Keratinocyte (primary cell): ENCODE results near the gene STRIT1. TPM values are rescaled to one million over a fixed set of nuclear protein-coding genes. Genes with fewer than 3 reads are reported as not detected.

ENCODE experiments used
- DNase-seq: peaks from one replicate; pipeline ENCODE4 v3.0.0-alpha.2; 2011; ENCODE audit warnings: low read depth, missing footprints, low spot score
- FAIRE-seq: peaks from 2 replicates; lab custom pipeline; 2011; peaks lifted over from hg19 to GRCh38; lab: Jason Lieb, UNC
- H2AFZ ChIP-seq: 2 replicates; pipeline ENCODE4 v1.6.0; 2012; ENCODE audit warnings: low read length, control low read depth, inconsistent platforms; ENCODE audit not compliant: control insufficient read depth
- H3K27ac ChIP-seq: 2 replicates; pipeline ENCODE4 v1.5.1; 2011; ENCODE audit warnings: low read length; ENCODE audit not compliant: control insufficient read depth, insufficient read depth
- H3K27me3 ChIP-seq: 3 replicates; pipeline ENCODE4 v1.6.0; 2011; ENCODE audit warnings: low read length; ENCODE audit not compliant: control insufficient read depth, insufficient read depth; ENCODE audit errors: extremely low read depth
- H3K36me3 ChIP-seq, 2 experiments: 2 replicates in 1 of 2; 3 replicates in 1 of 2; pipeline ENCODE4 v1.5.1; 2011; ENCODE audit warnings: low read length in 2 of 2, mild to moderate bottlenecking in 1 of 2; ENCODE audit not compliant: control insufficient read depth in 2 of 2, insufficient read depth in 2 of 2; ENCODE audit errors: extremely low read depth in 1 of 2
- H3K4me1 ChIP-seq: 3 replicates; pipeline ENCODE4 v1.5.1; 2011; ENCODE audit warnings: low read length; ENCODE audit not compliant: control insufficient read depth, insufficient read depth; ENCODE audit errors: extremely low read depth
- H3K4me2 ChIP-seq: 3 replicates; pipeline ENCODE4 v1.6.0; 2011; ENCODE audit warnings: low read depth, low read length; ENCODE audit not compliant: control insufficient read depth, insufficient read depth; ENCODE audit errors: extremely low read depth
- H3K4me3 ChIP-seq, 3 experiments: fragments of 200-600 bp in 1 of 3; sonication (generic) in 1 of 3; 2 replicates in 2 of 3; 3 replicates in 1 of 3; pipeline ENCODE4 v1.5.1; 2011 to 2016; ENCODE audit warnings: low read length in 3 of 3, mild to moderate bottlenecking in 3 of 3, control low read depth in 2 of 3, inconsistent platforms in 1 of 3, low read depth in 1 of 3, mixed read lengths in 1 of 3, mixed run types in 1 of 3, moderate library complexity in 1 of 3; ENCODE audit not compliant: control insufficient read depth in 2 of 3, insufficient read depth in 2 of 3; ENCODE audit errors: extremely low read depth in 1 of 3
- H3K79me2 ChIP-seq: 2 replicates; pipeline ENCODE4 v1.6.0; 2012; ENCODE audit warnings: low read length; ENCODE audit not compliant: control insufficient read depth, insufficient read depth
- H3K9ac ChIP-seq: 3 replicates; pipeline ENCODE4 v1.6.0; 2011; ENCODE audit warnings: low read length; ENCODE audit not compliant: control insufficient read depth, insufficient read depth; ENCODE audit errors: extremely low read depth
- H3K9me1 ChIP-seq: 3 replicates; pipeline ENCODE4 v1.6.0; 2011; ENCODE audit warnings: low read length; ENCODE audit not compliant: control insufficient read depth, insufficient read depth; ENCODE audit errors: extremely low read depth
- H3K9me3 ChIP-seq: 2 replicates; pipeline ENCODE4 v1.5.1; 2012; ENCODE audit warnings: low read depth, low read length; ENCODE audit not compliant: control insufficient read depth
- H4K20me1 ChIP-seq: 3 replicates; pipeline ENCODE4 v1.6.0; 2011; ENCODE audit warnings: low read length; ENCODE audit not compliant: control insufficient read depth, insufficient read depth; ENCODE audit errors: extremely low read depth
- CTCF ChIP-seq, 3 experiments: IDR thresholded peaks in 1 of 3; conservative IDR thresholded peaks in 1 of 3; optimal IDR thresholded peaks in 1 of 3; 2 replicates in 2 of 3; 3 replicates in 1 of 3; pipeline versions ENCODE3 to v1.5.1; 2011; ENCODE audit warnings: low read length in 3 of 3, mild to moderate bottlenecking in 3 of 3, moderate library complexity in 2 of 3, control low read depth in 1 of 3, inconsistent platforms in 1 of 3; ENCODE audit not compliant: insufficient read depth in 2 of 3; ENCODE audit errors: extremely low read depth in 1 of 3
- EZH2 ChIP-seq: IDR thresholded peaks from one replicate; pipeline ENCODE4 v1.6.1; 2012; ENCODE audit warnings: inconsistent platforms, mild to moderate bottlenecking, low read length, moderate library complexity
- dilution Hi-C: fragments of 300-500 bp; cut with MboI; formaldehyde crosslinking; loops from one replicate; pipeline ENCODE4 v1.7.0; 2020; ENCODE audit warnings: low sequenced_read_pairs; ENCODE audit not compliant: extremely low pct_ligation_motif_present
- polyA plus RNA-seq, 5 experiments: library from polyadenylated mRNA; depleted of rRNA in 3 of 5; stranded (reverse) in 3 of 5; stranded (forward) in 1 of 5; unstranded in 1 of 5; fragments of >200 nt; gene quantifications; 1 replicate in 1 of 5; 2 replicates in 3 of 5; 3 replicates in 1 of 5; pipeline versions ENCODE4 v1.2.1 to v1.2.3, GENCODE V29; 2011 to 2012; ENCODE audit warnings: missing spikeins in 2 of 5, low read depth in 1 of 5, low replicate concordance in 1 of 5

Gene STRIT1
- polyA plus RNA-seq, 1 donor (not counting 4 experiments of a cell fraction or from before 2014, with no cell fraction given), result not detected

- no peaks in the 10 kb centered on the region for H3K9me3 ChIP-seq
- no peak overlapping the region for H3K4me2 ChIP-seq
- no peak overlapping the region for H3K4me3 ChIP-seq
- H4K20me1 ChIP-seq, result no peaks in the 10 kb centered on the region
- H3K9me1 ChIP-seq, result no peaks in the 10 kb centered on the region
- H3K4me1 ChIP-seq, result no peaks in the 10 kb centered on the region
- no peaks in the 10 kb centered on the region for H3K27me3 ChIP-seq
- TF ChIP-seq EZH2 (no peak), CTCF (optimal IDR thresholded peaks at IDR 0.05 in 1 of 3, IDR thresholded peaks at IDR 0.05 in 1 of 3, conservative IDR thresholded peaks at IDR 0.05 in 1 of 3; ENCODE audit: extremely low read depth in 1 of 3, insufficient read depth in 2 of 3, low read length in 3 of 3) (no peak)
- DNase-seq (no peak), FAIRE-seq (no peak)
- dilution Hi-C loops, result no loop called here
- H3K27ac ChIP-seq, result no peak overlapping the region
- H3K36me3 ChIP-seq, result no peaks in the 10 kb centered on the region
- no peaks in the 10 kb centered on the region for H3K79me2 ChIP-seq
- H3K9ac ChIP-seq, result no peak overlapping the region
- no peak overlapping the region for H2AFZ ChIP-seq
Measured at GRCh38 chr3:155296413-155296812, 2.9 kb upstream of the STRIT1 start.

GRCh38 chr3:155292693-155293092, 790 bp downstream of the STRIT1 start:
- Histone ChIP-seq H3K27me3 (no peaks in the 10 kb centered on the region), H2AFZ (no peak overlapping the region), H3K4me1 (no peaks in the 10 kb centered on the region), H3K9me1 (no peaks in the 10 kb centered on the region), H3K9me3 (no peaks in the 10 kb centered on the region), H3K27ac (no peak overlapping the region), H4K20me1 (no peaks in the 10 kb centered on the region), H3K4me3 (no peak overlapping the region), H3K79me2 (no peaks in the 10 kb centered on the region), H3K4me2 (no peak overlapping the region), H3K36me3 (no peaks in the 10 kb centered on the region), H3K9ac (no peak overlapping the region)
- FAIRE-seq (no peak), DNase-seq (no peak)
- dilution Hi-C loops, result no loop called here
- no peak for TF ChIP-seq EZH2
- no peak for TF ChIP-seq CTCF (optimal IDR thresholded peaks at IDR 0.05 in 1 of 3, IDR thresholded peaks at IDR 0.05 in 1 of 3, conservative IDR thresholded peaks at IDR 0.05 in 1 of 3; ENCODE audit: extremely low read depth in 1 of 3, insufficient read depth in 2 of 3, low read length in 3 of 3)
